ENCODE data around the gene OPN3. TPM values are rescaled to one million over a fixed set of nuclear protein-coding genes. Genes with fewer than 3 reads are reported as not detected.

OPN3 gene
- total RNA-seq, 2 donors from 2014 or later, result 2.3 to 7.0 TPM

DNA sequence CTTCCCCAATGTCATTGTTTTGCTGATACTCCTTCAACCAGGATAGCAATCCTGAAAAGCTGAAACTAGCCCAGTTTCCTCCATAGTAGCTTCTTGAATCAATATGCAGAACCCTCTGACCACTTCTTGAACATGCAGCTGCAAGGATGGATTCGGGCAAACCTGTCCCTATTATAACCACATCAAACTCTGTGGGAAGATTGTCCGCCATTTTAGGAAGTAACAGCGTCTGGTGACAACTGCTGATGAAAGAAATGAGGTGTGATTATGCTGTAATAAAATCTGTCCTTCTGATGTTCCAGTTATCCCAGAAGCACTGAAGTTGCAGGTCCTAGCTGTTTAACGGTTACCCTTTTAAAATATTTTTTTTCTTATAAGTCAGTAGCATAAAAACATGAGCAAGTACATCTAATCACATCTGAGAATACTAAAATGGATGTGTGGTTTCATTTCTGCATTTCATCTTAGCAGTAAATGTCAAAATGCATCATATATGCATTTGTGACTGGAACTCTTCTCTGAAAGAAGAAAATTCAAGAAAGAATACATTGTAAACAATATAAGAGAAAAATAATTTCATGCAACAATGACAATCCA is 4.5 kb downstream of the OPN3 start:
- 88 to 93% methylated on average over 4 of the region's 4 CpGs for WGBS, 2 donors
- no peak for ATAC-seq
- intact Hi-C loops (cut with DNase I), result loop anchor here (10.0 kb wide), 1 partner anchor 101 kb away; the partner anchor contains the start of gene KMO

DNA sequence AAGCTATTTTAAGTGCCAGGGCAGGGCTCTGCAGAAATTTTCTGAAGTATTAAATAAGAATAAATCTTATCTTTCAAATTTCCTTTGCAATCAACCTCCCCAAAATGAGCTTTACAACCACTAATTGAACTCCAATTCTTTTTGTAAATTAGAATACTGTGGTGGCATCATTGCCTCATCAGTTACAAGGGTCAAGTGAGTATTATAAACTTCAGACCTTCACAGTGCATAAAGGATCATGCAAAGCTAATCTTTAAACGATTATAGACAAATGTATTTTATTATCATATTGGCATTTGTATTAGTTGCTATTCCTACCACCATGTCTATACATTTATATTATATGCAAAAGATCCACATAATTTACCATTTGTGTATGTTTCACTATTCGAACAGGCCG is 7.2 kb downstream of the OPN3 start:
- TF ChIP-seq, protein P1, sequence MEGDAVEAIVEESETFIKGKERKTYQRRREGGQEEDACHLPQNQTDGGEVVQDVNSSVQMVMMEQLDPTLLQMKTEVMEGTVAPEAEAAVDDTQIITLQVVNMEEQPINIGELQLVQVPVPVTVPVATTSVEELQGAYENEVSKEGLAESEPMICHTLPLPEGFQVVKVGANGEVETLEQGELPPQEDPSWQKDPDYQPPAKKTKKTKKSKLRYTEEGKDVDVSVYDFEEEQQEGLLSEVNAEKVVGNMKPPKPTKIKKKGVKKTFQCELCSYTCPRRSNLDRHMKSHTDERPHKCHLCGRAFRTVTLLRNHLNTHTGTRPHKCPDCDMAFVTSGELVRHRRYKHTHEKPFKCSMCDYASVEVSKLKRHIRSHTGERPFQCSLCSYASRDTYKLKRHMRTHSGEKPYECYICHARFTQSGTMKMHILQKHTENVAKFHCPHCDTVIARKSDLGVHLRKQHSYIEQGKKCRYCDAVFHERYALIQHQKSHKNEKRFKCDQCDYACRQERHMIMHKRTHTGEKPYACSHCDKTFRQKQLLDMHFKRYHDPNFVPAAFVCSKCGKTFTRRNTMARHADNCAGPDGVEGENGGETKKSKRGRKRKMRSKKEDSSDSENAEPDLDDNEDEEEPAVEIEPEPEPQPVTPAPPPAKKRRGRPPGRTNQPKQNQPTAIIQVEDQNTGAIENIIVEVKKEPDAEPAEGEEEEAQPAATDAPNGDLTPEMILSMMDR (IDR thresholded peaks at IDR 0.05), result no peak
- TF ChIP-seq POLR2A (IDR thresholded peaks at IDR 0.05), result no peak
- Histone ChIP-seq H3K4me3 (no peak overlapping the region), H3K27me3 (no peaks in the 10 kb centered on the region), H3K4me1 (peaks cover 17% of the 10 kb centered on the region), H3K9me3 (no peaks in the 10 kb centered on the region), H3K36me3 (replicated peaks in 1 of 2; ENCODE audit: insufficient read depth in 1 of 2, low read depth in 2 of 2) (no peaks in the 10 kb centered on the region), H3K27ac (no peak overlapping the region)
- DNase-seq (no peak), ATAC-seq (no peak)
- WGBS, 2 donors, result 87 to 90% methylated on average over 3 of the region's 3 CpGs
- intact Hi-C loops (cut with DNase I), result loop anchor here (10.0 kb wide), 1 partner anchor 98 kb away; the partner anchor contains the start of gene KMO

More for the DNA sequence above, 4.5 kb downstream of the OPN3 start:
- no peak overlapping the region for H3K4me3 ChIP-seq
- H3K27ac ChIP-seq, result no peak overlapping the region
- no peaks in the 10 kb centered on the region for H3K9me3 ChIP-seq
- no peak for TF ChIP-seq POLR2A (IDR thresholded peaks at IDR 0.05)
- TF ChIP-seq, protein P1 (IDR thresholded peaks at IDR 0.05), result no peak
- H3K4me1 ChIP-seq, result peaks cover 30% of the 10 kb centered on the region
- no peaks in the 10 kb centered on the region for H3K27me3 ChIP-seq
- no peaks in the 10 kb centered on the region for H3K36me3 ChIP-seq (replicated peaks in 1 of 2; ENCODE audit: insufficient read depth in 1 of 2, low read depth in 2 of 2)
- DNase-seq, result no peak

DNA sequence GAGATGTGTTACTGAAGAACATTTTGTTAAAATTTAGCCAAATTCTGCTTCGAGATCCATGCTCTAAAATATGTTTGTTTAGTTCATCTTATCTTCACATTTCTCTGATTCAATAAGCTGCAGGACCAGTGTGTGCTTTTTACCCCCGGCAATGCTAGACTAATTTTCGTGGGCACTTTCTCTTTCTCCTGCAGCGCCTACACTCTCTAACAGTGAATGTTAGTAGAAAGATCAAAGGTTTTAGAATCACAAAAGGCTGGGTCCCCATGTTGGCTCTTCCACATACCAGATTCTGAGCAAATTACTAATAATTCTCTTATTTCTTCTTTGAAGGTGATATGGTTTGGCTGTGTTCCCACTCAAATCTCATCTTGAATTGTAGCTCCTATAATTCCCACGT is 8.5 kb downstream of the OPN3 start:
- ATAC-seq, result no peak

DNA sequence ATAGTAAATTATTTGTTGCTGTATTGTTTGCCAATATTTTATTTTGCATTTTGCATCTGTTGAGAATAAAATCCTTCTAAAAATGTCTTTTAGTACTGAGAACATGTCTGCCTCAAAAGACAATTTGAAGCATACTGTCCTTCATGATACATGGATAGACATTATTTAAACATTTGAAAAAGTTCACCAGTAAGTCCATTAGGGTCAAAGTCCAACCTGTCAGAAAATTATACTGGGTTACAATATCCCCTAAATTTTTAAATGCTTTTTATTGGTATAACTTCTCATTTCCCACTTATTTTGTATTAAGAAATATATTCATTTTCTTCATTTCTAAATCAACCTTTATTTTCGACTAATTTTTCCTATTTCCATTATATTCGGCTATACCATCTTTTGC is 9.3 kb downstream of the OPN3 start:
- Histone ChIP-seq H3K27me3 (no peaks in the 10 kb centered on the region), H3K4me3 (no peak overlapping the region), H3K9me3 (no peaks in the 10 kb centered on the region), H3K27ac (no peak overlapping the region), H3K4me1 (peaks cover 5% of the 10 kb centered on the region), H3K36me3 (replicated peaks in 1 of 2; ENCODE audit: insufficient read depth in 1 of 2, low read depth in 2 of 2) (no peaks in the 10 kb centered on the region)
- ATAC-seq (no peak), DNase-seq (no peak)
- 89 to 92% methylated on average over 2 of the region's 2 CpGs for WGBS, 2 donors
- TF ChIP-seq POLR2A (IDR thresholded peaks at IDR 0.05), result no peak
- TF ChIP-seq, protein P1 (IDR thresholded peaks at IDR 0.05), result no peak
- intact Hi-C loops (cut with DNase I), result loop anchor here (10.0 kb wide), 1 partner anchor 96 kb away; the partner anchor contains the start of gene KMO

More for the DNA sequence above, 8.5 kb downstream of the OPN3 start:
- DNase-seq, result no peak
- H3K36me3 ChIP-seq (replicated peaks in 1 of 2; ENCODE audit: insufficient read depth in 1 of 2, low read depth in 2 of 2), result no peaks in the 10 kb centered on the region
- intact Hi-C loops (cut with DNase I), result loop anchor here (10.0 kb wide), 1 partner anchor 97 kb away; the partner anchor contains the start of gene KMO
- no peak for TF ChIP-seq POLR2A (IDR thresholded peaks at IDR 0.05)
- TF ChIP-seq, protein P1 (IDR thresholded peaks at IDR 0.05), result no peak
- no peak overlapping the region for H3K27ac ChIP-seq
- 53 to 57% methylated on average over 5 of the region's 5 CpGs for WGBS, 2 donors
- no peaks in the 10 kb centered on the region for H3K9me3 ChIP-seq
- no peaks in the 10 kb centered on the region for H3K27me3 ChIP-seq
- no peak overlapping the region for H3K4me3 ChIP-seq
- H3K4me1 ChIP-seq, result peaks cover 5% of the 10 kb centered on the region

DNA sequence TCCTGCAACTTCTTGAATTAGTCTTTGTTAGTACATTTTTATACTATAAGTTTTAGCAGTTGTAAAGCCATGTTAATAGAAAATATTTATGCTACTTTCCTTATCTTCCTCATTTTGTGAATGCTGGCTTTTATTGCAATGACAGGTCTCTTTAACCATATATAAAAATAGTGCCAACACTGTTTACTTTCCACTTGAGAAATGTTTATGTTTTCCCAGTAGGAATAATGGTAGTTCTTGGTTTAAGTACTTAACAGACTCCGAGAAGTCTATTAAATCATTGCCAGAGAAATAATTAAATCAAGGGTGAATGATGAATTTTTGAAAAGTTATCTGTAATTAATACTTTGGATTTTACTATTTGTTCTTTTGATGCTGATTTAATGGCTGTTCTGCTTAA is 9.7 kb downstream of the OPN3 start:
- ATAC-seq, result no peak
- H3K27ac ChIP-seq, result no peak overlapping the region
- H3K36me3 ChIP-seq (replicated peaks in 1 of 2; ENCODE audit: insufficient read depth in 1 of 2, low read depth in 2 of 2), result no peaks in the 10 kb centered on the region
- no peaks in the 10 kb centered on the region for H3K9me3 ChIP-seq
- H3K27me3 ChIP-seq, result no peaks in the 10 kb centered on the region
- peaks cover 5% of the 10 kb centered on the region for H3K4me1 ChIP-seq
- intact Hi-C loops (cut with DNase I), result loop anchor here (10.0 kb wide), 1 partner anchor 96 kb away; the partner anchor contains the start of gene KMO
- no peak overlapping the region for H3K4me3 ChIP-seq
- DNase-seq, result no peak
- TF ChIP-seq POLR2A (IDR thresholded peaks at IDR 0.05), result no peak
- TF ChIP-seq, protein P1 (IDR thresholded peaks at IDR 0.05), result no peak
- 88 to 92% methylated on average over 1 of the region's 1 CpG for WGBS, 2 donors
